Stimulated activated CD8-positive, alpha-beta memory T cell treated with anti-CD3 and anti-CD28 coated beads, Interleukin-12 subunit alpha, Interleukin-12 subunit beta, amount 100 ng/mL, for 24 hours (primary cell): Measurements from ENCODE around the gene ARIH2.
A peak's percentile ranks its signal among the peaks of the same experiment; 100 is the strongest.
"Not testable (repeated sequence)": the region's sequence is repeated elsewhere in the genome, so short reads cannot be mapped to it uniquely, and the experiment has no call there.

ENCODE experiments used
- DNase-seq: peaks from one replicate; pipeline ENCODE4 v3.0.0-alpha.2; 2020; ENCODE audit errors: extremely low read depth

Gene ARIH2

GRCh38 chr3:49004352-49005302 lies 86.0 kb downstream of the ARIH2 start:
- no peak for DNase-seq

- DNase-seq = no peak
Observed at GRCh38 chr3:49005303-49005680, 86.7 kb downstream of the ARIH2 start.

GRCh38 chr3:49005998-49006397 lies 87.4 kb downstream of the ARIH2 start:
- no peak for DNase-seq

GRCh38 chr3:49006408-49007067 lies 87.9 kb downstream of the ARIH2 start:
- no peak for DNase-seq

- DNase-seq = peak; percentile 91
Observed at GRCh38 chr3:49007068-49007770, 88.6 kb downstream of the ARIH2 start, which contains the start of gene WDR6. Gene WDR6 (plus strand): TSS chr3:49007391. CDS start chr3:49007432, 41 bp downstream.

- peak; percentile 69 for DNase-seq
Observed at GRCh38 chr3:49007771-49008528, 89.3 kb downstream of the ARIH2 start.

GRCh38 chr3:49008627-49009026 lies 90.0 kb downstream of the ARIH2 start:
- not testable (repeated sequence) for DNase-seq

- no peak for DNase-seq
Observed at GRCh38 chr3:49009396-49009795, 90.8 kb downstream of the ARIH2 start.

- DNase-seq = no peak
Observed at GRCh38 chr3:49012441-49013017, 93.9 kb downstream of the ARIH2 start.

- no peak for DNase-seq
Observed at GRCh38 chr3:49013113-49013737, 94.6 kb downstream of the ARIH2 start.

GRCh38 chr3:49013738-49014660 lies 95.4 kb downstream of the ARIH2 start:
- no peak for DNase-seq

GRCh38 chr3:49015072-49015471 lies 96.4 kb downstream of the ARIH2 start:
- no peak for DNase-seq

GRCh38 chr3:49015765-49016164 lies 97.1 kb downstream of the ARIH2 start:
- no peak for DNase-seq

GRCh38 chr3:49016414-49017228 lies 98.0 kb downstream of the ARIH2 start:
- no peak for DNase-seq

- no peak for DNase-seq
Observed at GRCh38 chr3:49017229-49017970, 98.8 kb downstream of the ARIH2 start.

GRCh38 chr3:49017971-49018706 lies 99.5 kb downstream of the ARIH2 start, which contains the start of gene DALRD3:
Gene DALRD3 (minus strand): TSS chr3:49018580. CDS start chr3:49018564, 16 bp downstream.
- no peak for DNase-seq

- DNase-seq = no peak
Observed at GRCh38 chr3:49018707-49019006, 100.0 kb downstream of the ARIH2 start.
